ENCODE measurements around the gene KRT82.

DNA sequence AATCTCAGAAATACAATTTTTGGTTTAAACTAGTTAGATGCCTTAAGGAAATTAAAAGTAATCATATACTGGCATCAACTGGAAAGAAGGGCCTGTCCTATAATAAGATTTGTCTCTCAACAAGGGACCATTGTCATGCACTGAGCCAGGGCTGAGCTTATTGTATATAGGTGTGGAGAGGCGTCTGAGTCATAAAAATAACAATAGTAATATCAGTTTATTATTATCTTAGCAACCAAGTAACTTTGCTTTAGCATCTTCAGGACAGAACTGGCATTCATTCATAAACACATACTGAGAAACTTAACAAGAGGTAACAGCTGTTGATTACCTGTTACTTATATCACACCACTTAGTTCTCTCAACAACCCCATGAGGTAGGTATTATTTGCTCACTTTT lies 20.9 kb upstream of the KRT82 start:
- no peak for TF ChIP-seq CTCF (IDR thresholded peaks at IDR 0.05)
- no peak for TF ChIP-seq POLR2A (IDR thresholded peaks at IDR 0.05)
- no peak for TF ChIP-seq POLR2AphosphoS5 (IDR thresholded peaks at IDR 0.05; ENCODE audit: insufficient read depth in 1 of 2, low read depth in 1 of 2)

Data from vagina (tissue), 2 donors.